H9 (cell line): ENCODE measurements around the gene LIPE. TPM values are rescaled to one million over a fixed set of nuclear protein-coding genes. Genes with fewer than 3 reads are reported as not detected.

Experiments
- DNase-seq: peaks from one replicate; pipeline ENCODE4 v3.0.0-alpha.2; 2017
- H2AFZ ChIP-seq: one replicate; pipeline ENCODE4 v1.6.1; 2013; ENCODE audit warnings: mild to moderate bottlenecking, low read length, control low read depth, moderate library complexity
- H2AK5ac ChIP-seq: 2 replicates; pipeline ENCODE4 v1.6.1; 2013; ENCODE audit warnings: low read length, control low read depth, mixed read lengths; ENCODE audit not compliant: insufficient read length
- H2BK120ac ChIP-seq: one replicate; pipeline ENCODE4 v1.6.1; 2013; ENCODE audit warnings: low read depth, mild to moderate bottlenecking, low read length, control low read depth, inconsistent platforms; ENCODE audit not compliant: poor library complexity, severe bottlenecking
- H2BK12ac ChIP-seq: 2 replicates; pipeline ENCODE4 v1.6.1; 2013; ENCODE audit warnings: low read length, control low read depth, mixed read lengths, low read depth; ENCODE audit not compliant: insufficient read length
- H2BK15ac ChIP-seq: 2 replicates; pipeline ENCODE4 v1.6.1; 2013; ENCODE audit warnings: low read depth, low read length, control low read depth
- H2BK20ac ChIP-seq: one replicate; pipeline ENCODE4 v1.6.1; 2013; ENCODE audit warnings: low read depth, mild to moderate bottlenecking, low read length, control low read depth, inconsistent platforms; ENCODE audit not compliant: poor library complexity, severe bottlenecking
- H2BK5ac ChIP-seq: 2 replicates; pipeline ENCODE4 v1.6.1; 2013; ENCODE audit warnings: low read length, control low read depth, mixed read lengths; ENCODE audit not compliant: insufficient read length
- H3K14ac ChIP-seq: 2 replicates; pipeline ENCODE4 v1.6.1; 2013; ENCODE audit warnings: low read length, control low read depth; ENCODE audit not compliant: insufficient read depth
- H3K18ac ChIP-seq: 2 replicates; pipeline ENCODE4 v1.6.1; 2013; ENCODE audit warnings: low read depth, mild to moderate bottlenecking, mixed read lengths, low read length, control low read depth; ENCODE audit not compliant: insufficient read length
- H3K23ac ChIP-seq: 2 replicates; pipeline ENCODE4 v1.6.1; 2013; ENCODE audit warnings: low read length, control low read depth, mixed read lengths, low read depth; ENCODE audit not compliant: insufficient read length
- H3K23me2 ChIP-seq: 2 replicates; pipeline ENCODE4 v1.6.1; 2013; ENCODE audit warnings: low read depth, mild to moderate bottlenecking, mixed read lengths, low read length, control low read depth; ENCODE audit not compliant: insufficient read length, poor library complexity, severe bottlenecking
- H3K27ac ChIP-seq: 2 replicates; pipeline ENCODE4 v1.5.1; 2013; ENCODE audit warnings: low read length, control low read depth, mixed read lengths, low read depth; ENCODE audit not compliant: insufficient read length
- H3K27me3 ChIP-seq: 2 replicates; pipeline ENCODE4 v1.6.1; 2013; ENCODE audit warnings: low read length, control low read depth, inconsistent platforms; ENCODE audit not compliant: insufficient read depth
- H3K4ac ChIP-seq: 2 replicates; pipeline ENCODE4 v1.6.1; 2013; ENCODE audit warnings: low read depth, mild to moderate bottlenecking, control low read depth, inconsistent platforms, low read length, moderate library complexity
- H3K4me1 ChIP-seq: 2 replicates; pipeline ENCODE4 v1.6.1; 2013; ENCODE audit warnings: low read length, control low read depth, inconsistent platforms; ENCODE audit not compliant: insufficient read depth
- H3K4me2 ChIP-seq: 2 replicates; pipeline ENCODE4 v1.6.1; 2013; ENCODE audit warnings: low read length, control low read depth, mixed read lengths; ENCODE audit not compliant: insufficient read length, insufficient read depth
- H3K56ac ChIP-seq: 2 replicates; pipeline ENCODE4 v1.6.1; 2013; ENCODE audit warnings: low read depth, mild to moderate bottlenecking, mixed read lengths, low read length, control low read depth; ENCODE audit not compliant: insufficient read length
- H3K79me1 ChIP-seq: 2 replicates; pipeline ENCODE4 v1.6.1; 2013; ENCODE audit warnings: low read depth, mild to moderate bottlenecking, moderate library complexity, low read length, control low read depth, inconsistent platforms; ENCODE audit not compliant: insufficient read depth, poor library complexity, severe bottlenecking
- H3K79me2 ChIP-seq: 2 replicates; pipeline ENCODE4 v1.6.1; 2013; ENCODE audit warnings: low read length, control low read depth, inconsistent platforms; ENCODE audit not compliant: insufficient read depth
- H3K9ac ChIP-seq: 2 replicates; pipeline ENCODE4 v1.6.1; 2013; ENCODE audit warnings: low read length, control low read depth, mixed read lengths; ENCODE audit not compliant: insufficient read length; ENCODE audit errors: extremely low read depth
- H3K9me3 ChIP-seq: one replicate; pipeline ENCODE4 v1.6.1; 2013; ENCODE audit warnings: low read depth, low read length, inconsistent platforms; ENCODE audit not compliant: control insufficient read depth
- H3T11ph ChIP-seq: one replicate; pipeline ENCODE4 v1.6.1; 2013; ENCODE audit warnings: mild to moderate bottlenecking, low read length, control low read depth, inconsistent platforms
- H4K20me1 ChIP-seq: one replicate; pipeline ENCODE4 v1.6.1; 2013; ENCODE audit not compliant: control insufficient read depth, insufficient read length, insufficient read depth
- H4K5ac ChIP-seq: 2 replicates; pipeline ENCODE4 v1.6.1; 2013; ENCODE audit warnings: low read depth, mild to moderate bottlenecking, mixed read lengths, low read length, control low read depth; ENCODE audit not compliant: insufficient read length
- H4K8ac ChIP-seq: replicated peaks from 2 replicates; pipeline ENCODE4 v1.6.1; 2013; ENCODE audit warnings: low read length, control low read depth, mixed read lengths, low read depth; ENCODE audit not compliant: insufficient read length
- H4K91ac ChIP-seq: 2 replicates; pipeline ENCODE4 v1.6.1; 2013; ENCODE audit warnings: low read depth, mild to moderate bottlenecking, moderate library complexity, mixed read lengths, low read length, control low read depth; ENCODE audit not compliant: insufficient read length
- H3K27ac Mint-ChIP-seq, 3 experiments: 2 replicates in 2 of 3; 3 replicates in 1 of 3; pipeline ENCODE4 v1.8.0; 2020 to 2021; ENCODE audit warnings: mixed read lengths in 3 of 3, mild to moderate bottlenecking in 1 of 3, moderate library complexity in 1 of 3
- H3K27me3 Mint-ChIP-seq: 2 replicates; pipeline ENCODE4 v1.8.0; 2021; ENCODE audit warnings: low read depth, mild to moderate bottlenecking, moderate library complexity, mixed read lengths
- H3K36me3 Mint-ChIP-seq, 3 experiments: 2 replicates in 2 of 3; 3 replicates in 1 of 3; pipeline ENCODE4 v1.8.0; 2020 to 2021; ENCODE audit warnings: low read depth in 3 of 3, mixed read lengths in 3 of 3; ENCODE audit not compliant: insufficient read depth in 1 of 3
- H3K4me1 Mint-ChIP-seq, 2 experiments: 2 replicates each; pipeline ENCODE4 v1.8.0; 2020; ENCODE audit warnings: mixed read lengths in 2 of 2
- H3K4me3 Mint-ChIP-seq, 2 experiments: 2 replicates in 1 of 2; 3 replicates in 1 of 2; pipeline ENCODE4 v1.8.0; 2020 to 2021; ENCODE audit warnings: mild to moderate bottlenecking in 2 of 2, mixed read lengths in 2 of 2, moderate library complexity in 1 of 2
- H3K9me3 Mint-ChIP-seq, 2 experiments: 2 replicates in 1 of 2; 3 replicates in 1 of 2; pipeline ENCODE4 v1.8.0; 2020; ENCODE audit warnings: mild to moderate bottlenecking in 2 of 2, mixed read lengths in 2 of 2, moderate library complexity in 1 of 2
- CTCF ChIP-seq: fragments of 200-600 bp; sonication (generic); conservative IDR thresholded peaks from 3 replicates; pipeline ENCODE4 v1.8.0; 2021; ENCODE audit warnings: antibody characterized with exemption, mild to moderate bottlenecking
- WGBS: extraction: QIAGEN DNeasy Blood & Tissue Kit; methylation state at CpG from one replicate; pipeline ENCODE4 v1.1.7; 2013; ENCODE audit warnings: missing lambda C conversion rate, low lambda C conversion rate, mixed read lengths; ENCODE audit not compliant: insufficient read length; ENCODE audit errors: extremely low coverage; 5-methylcytosine and 5-hydroxymethylcytosine counted together
- total RNA-seq: library from RNA; stranded (reverse); gene quantifications from 2 replicates; pipeline ENCODE4 v1.2.1, GENCODE V29; 2021

Gene LIPE
- total RNA-seq, 1 experiment from 2014 or later, result 6.3 TPM

GRCh38 chr19:42392165-42392564, 35.0 kb downstream of the LIPE start:
- Mint-ChIP-seq H3K4me3 (no peak overlapping the region), H3K36me3 (no peaks in the 10 kb centered on the region), H3K27me3 (peaks cover 64% of the 10 kb centered on the region), H3K27ac (no peak overlapping the region), H3K9me3 (peaks cover 0 to 2% of the 10 kb centered on the region in 2 experiments; a peak in 1 of 5 replicates), H3K4me1 (peaks cover 22 to 38% of the 10 kb centered on the region in 2 experiments)
- H2BK5ac ChIP-seq, result no peak overlapping the region
- no peak overlapping the region for H3K27ac ChIP-seq
- no peak overlapping the region for H3K23ac ChIP-seq
- H2AK5ac ChIP-seq, result no peak overlapping the region
- no peaks in the 10 kb centered on the region for H3K79me2 ChIP-seq
- H3K4ac ChIP-seq, result no peak overlapping the region
- no peaks in the 10 kb centered on the region for H3K23me2 ChIP-seq
- H2BK120ac ChIP-seq, result no peak overlapping the region
- no peak overlapping the region for H3K14ac ChIP-seq
- H2BK15ac ChIP-seq, result no peak overlapping the region
- H3K27me3 ChIP-seq, result no peaks in the 10 kb centered on the region; the same call in 1 of the 2 replicates
- no peak overlapping the region for H2AFZ ChIP-seq
- no CpG with 5 or more reads among the region's 4 CpGs for WGBS
- H3T11ph ChIP-seq, result no peak overlapping the region
- H2BK20ac ChIP-seq, result no peak overlapping the region
- TF ChIP-seq CTCF, result no peak
- H3K56ac ChIP-seq, result no peak overlapping the region
- no peaks in the 10 kb centered on the region for H4K20me1 ChIP-seq
- H3K79me1 ChIP-seq, result no peaks in the 10 kb centered on the region
- no peaks in the 10 kb centered on the region; the same call in 1 of the 2 replicates for H3K4me1 ChIP-seq
- no peak overlapping the region for H4K5ac ChIP-seq
- H4K91ac ChIP-seq, result no peak overlapping the region
- DNase-seq, result no peak
- H2BK12ac ChIP-seq, result no peak overlapping the region
- no peak overlapping the region for H3K4me2 ChIP-seq
- H3K9me3 ChIP-seq, result no peaks in the 10 kb centered on the region
- H3K18ac ChIP-seq, result no peak overlapping the region
- H4K8ac ChIP-seq, result no peak overlapping the region
- H3K9ac ChIP-seq, result no peak overlapping the region
